ENCODE results near the gene MAN1A1.

MAN1A1 gene

DNA sequence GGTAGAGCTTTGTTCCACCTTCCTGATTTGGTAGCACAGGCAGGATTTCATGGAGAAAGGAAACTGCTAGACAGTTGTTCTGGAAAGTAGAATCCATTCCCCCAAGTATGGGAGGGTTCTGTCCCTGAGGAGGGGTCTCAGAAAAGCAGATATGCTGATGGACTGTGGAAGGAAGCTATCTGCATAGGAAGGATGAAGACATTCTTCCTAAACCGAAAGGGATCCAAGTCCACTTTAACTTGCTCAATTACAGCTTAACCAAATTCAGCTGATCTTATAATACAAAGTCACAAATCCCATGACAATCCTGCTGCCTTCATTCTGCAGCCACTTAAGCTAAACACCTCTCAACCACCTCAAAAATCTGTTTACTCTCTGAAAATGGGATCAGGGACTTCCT is 2.6 kb downstream of the MAN1A1 start:
- TF ChIP-seq CTCF (IDR thresholded peaks at IDR 0.05; ENCODE audit: borderline replicate concordance, insufficient read depth, low read depth, low read length): no peak
- H3K4me3 ChIP-seq (ENCODE audit: low read depth, low read length): no peak overlapping the region

DNA sequence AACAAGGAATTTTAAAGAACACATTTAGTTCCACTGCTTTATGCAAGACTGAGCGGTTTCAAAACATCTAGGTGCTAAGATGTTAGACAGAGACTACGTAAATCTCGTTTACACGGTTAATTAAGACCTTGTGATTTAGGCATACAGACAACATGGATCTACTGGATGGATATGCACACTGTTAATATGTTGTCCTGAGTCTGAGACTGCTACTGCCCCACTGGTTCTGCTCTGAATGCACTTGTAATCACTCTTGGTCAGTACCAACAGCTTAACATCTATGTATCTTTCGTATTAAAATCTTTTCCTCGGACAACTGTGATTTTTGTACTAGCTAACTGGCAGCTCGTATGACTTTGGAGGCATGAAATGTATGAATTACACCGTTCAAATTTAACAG is 3.1 kb downstream of the MAN1A1 start:
- TF ChIP-seq CTCF (IDR thresholded peaks at IDR 0.05; ENCODE audit: borderline replicate concordance, insufficient read depth, low read depth, low read length): no peak
- no peak overlapping the region for H3K4me3 ChIP-seq (ENCODE audit: low read depth, low read length)

DNA sequence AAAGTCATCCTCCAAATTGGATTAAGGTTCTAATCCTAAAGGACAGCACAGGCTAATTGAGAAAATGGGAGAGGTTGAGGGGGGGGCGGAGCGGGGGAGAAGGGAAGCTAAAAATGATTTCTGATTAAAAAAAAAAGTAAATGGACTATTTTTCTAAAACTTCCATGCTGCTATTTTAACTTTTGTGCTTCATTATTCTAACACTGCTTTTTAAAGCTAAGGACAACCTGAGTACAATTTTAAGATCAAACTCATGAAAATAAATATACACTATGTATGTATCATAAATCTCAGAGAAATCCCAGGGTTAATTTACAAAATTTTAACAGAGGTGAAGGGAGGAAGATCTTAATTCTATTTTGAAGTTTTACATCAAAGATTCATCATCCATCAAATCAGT is 4.4 kb downstream of the MAN1A1 start:
- TF ChIP-seq CTCF (IDR thresholded peaks at IDR 0.05; ENCODE audit: borderline replicate concordance, insufficient read depth, low read depth, low read length): no peak
- no peak overlapping the region for H3K4me3 ChIP-seq (ENCODE audit: low read depth, low read length)

DNA sequence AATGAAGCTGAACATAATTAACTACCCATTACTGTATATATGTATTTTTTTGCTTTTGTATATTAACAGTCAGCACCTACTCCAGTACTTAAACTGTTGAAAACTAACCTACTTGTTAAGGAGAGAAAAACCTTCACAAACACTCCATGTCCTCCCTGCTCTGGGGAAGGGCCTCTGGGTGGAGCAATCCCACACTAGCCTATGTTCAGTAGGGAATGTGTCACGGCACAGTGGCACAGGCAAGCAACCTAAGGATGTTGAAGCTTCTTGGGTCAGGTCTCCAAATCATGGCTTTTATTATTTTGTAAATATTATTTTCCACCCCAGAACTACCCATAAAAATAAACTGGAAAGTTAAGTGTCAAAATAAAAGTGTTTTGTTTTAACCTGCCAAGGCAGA is 5.3 kb downstream of the MAN1A1 start:
- no peak overlapping the region for H3K4me3 ChIP-seq (ENCODE audit: low read depth, low read length)
- no peak for TF ChIP-seq CTCF (IDR thresholded peaks at IDR 0.05; ENCODE audit: borderline replicate concordance, insufficient read depth, low read depth, low read length)

DNA sequence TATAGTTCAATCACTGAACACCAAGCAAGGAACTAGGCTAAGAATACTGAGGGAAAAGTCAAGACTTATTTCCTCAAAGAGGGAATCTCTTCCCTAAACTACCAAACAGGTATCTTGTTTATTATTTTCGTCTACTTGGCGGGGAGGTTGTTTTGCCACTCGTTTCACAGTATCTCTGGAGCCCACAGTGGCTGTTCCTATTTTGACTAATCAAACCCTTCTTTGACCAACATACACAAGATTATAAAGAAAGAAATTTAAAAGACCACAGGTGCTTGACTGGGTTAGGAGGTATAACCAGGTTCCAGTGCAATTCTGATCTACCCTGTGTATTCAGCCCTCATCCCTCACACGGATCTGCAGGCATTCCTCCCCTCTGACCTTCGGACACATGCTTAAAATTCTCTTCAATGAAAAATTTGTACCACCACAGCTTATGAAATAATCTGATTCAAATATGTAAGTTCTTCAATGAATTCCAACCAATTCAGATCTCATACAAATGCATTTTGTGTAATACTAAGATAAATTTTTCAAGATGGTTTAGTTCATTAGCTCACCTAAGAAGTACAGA is 5.9 kb downstream of the MAN1A1 start:
- TF ChIP-seq CTCF (IDR thresholded peaks at IDR 0.05; ENCODE audit: borderline replicate concordance, insufficient read depth, low read depth, low read length): no peak
- no peak overlapping the region for H3K4me3 ChIP-seq (ENCODE audit: low read depth, low read length)

GRCh38 chr6:119343167-119343566 is 6.4 kb downstream of the MAN1A1 start:
- no peak overlapping the region for H3K4me3 ChIP-seq (ENCODE audit: low read depth, low read length)
- TF ChIP-seq CTCF (IDR thresholded peaks at IDR 0.05; ENCODE audit: borderline replicate concordance, insufficient read depth, low read depth, low read length): no peak

GRCh38 chr6:119342430-119342829 is 7.1 kb downstream of the MAN1A1 start:
- TF ChIP-seq CTCF (IDR thresholded peaks at IDR 0.05; ENCODE audit: borderline replicate concordance, insufficient read depth, low read depth, low read length): no peak

More at GRCh38 chr6:119342430-119342829, 7.1 kb downstream of the MAN1A1 start:
- H3K4me3 ChIP-seq (ENCODE audit: low read depth, low read length): no peak overlapping the region
